ENCODE measurements around the gene POLG2. TPM values are rescaled to one million over a fixed set of nuclear protein-coding genes. Genes with fewer than 3 reads are reported as not detected.

The POLG2 gene
- total RNA-seq, 2 experiments from 2014 or later: 22.9 to 51.1 TPM

- no TSS peak for BruUV-seq (replicated peaks)
- peaks cover 83% of the 10 kb centered on the region for H3K36me3 ChIP-seq (ENCODE audit: insufficient read depth, low read length)
- H3K9me3 ChIP-seq (ENCODE audit: low read length): no peaks in the 10 kb centered on the region
- peaks cover 66% of the 10 kb centered on the region for H3K4me1 ChIP-seq (ENCODE audit: insufficient read depth, low read length, poor library complexity, severe bottlenecking)
- ChIA-PET POLR2A (interaction anchor here (0.6 kb wide), 1 partner anchor 30 kb away, joined by 4 read pairs; no protein-coding TSS in a partner anchor), CTCF (ENCODE audit: unreplicated experiment) (interaction anchor here (0.6 kb wide), 1 partner anchor 421 kb away, joined by 3 read pairs; no protein-coding TSS in a partner anchor)
- TF ChIP-seq EZH2phosphoT487 (IDR thresholded peaks at IDR 0.05; ENCODE audit: borderline replicate concordance, low read depth, low read length) (no peak), CTCF (conservative IDR thresholded peaks at IDR 0.05; ENCODE audit: low read length) (no peak)
- H3K4me2 ChIP-seq (ENCODE audit: low read length): no peak overlapping the region
- H2AFZ ChIP-seq (ENCODE audit: low read length): no peak overlapping the region
- H3K27ac ChIP-seq (ENCODE audit: low read depth, low read length, poor library complexity, severe bottlenecking): no peak overlapping the region
- H3K79me2 ChIP-seq (ENCODE audit: insufficient read depth, low read depth, low read length): peaks cover 87% of the 10 kb centered on the region
- intact Hi-C loops (cut with micrococcal nuclease; ENCODE audit: unreplicated experiment): no loop called here
- H4K20me1 ChIP-seq (ENCODE audit: insufficient read depth, low read length): peaks cover 58% of the 10 kb centered on the region
- DNase-seq (ENCODE audit: low spot score): no peak
- no peak overlapping the region for H3K4me3 ChIP-seq (ENCODE audit: low read depth, low read length, poor library complexity, severe bottlenecking)
- H3K9me2 ChIP-seq (ENCODE audit: insufficient read depth, low read length): no peaks in the 10 kb centered on the region
These were observed 6.0 kb upstream of the POLG2 start for GRCh38 chr17:64502809-64503208.

- no peak for DNase-seq (ENCODE audit: low spot score)
- TF ChIP-seq EZH2phosphoT487 (IDR thresholded peaks at IDR 0.05; ENCODE audit: borderline replicate concordance, low read depth, low read length): no peak
- no peak for TF ChIP-seq CTCF (conservative IDR thresholded peaks at IDR 0.05; ENCODE audit: low read length)
- peaks cover 79% of the 10 kb centered on the region for H3K79me2 ChIP-seq (ENCODE audit: insufficient read depth, low read depth, low read length)
- H3K4me1 ChIP-seq (ENCODE audit: insufficient read depth, low read length, poor library complexity, severe bottlenecking): peaks cover 71% of the 10 kb centered on the region
- H3K4me3 ChIP-seq (ENCODE audit: low read depth, low read length, poor library complexity, severe bottlenecking): no peak overlapping the region
- no TSS peak for BruUV-seq (replicated peaks)
- H3K27ac ChIP-seq (ENCODE audit: low read depth, low read length, poor library complexity, severe bottlenecking): no peak overlapping the region
- POLR2A ChIA-PET: interaction anchor here (0.7 kb wide), 1 partner anchor 20 kb away, joined by 3 read pairs; no protein-coding TSS in a partner anchor
- no peaks in the 10 kb centered on the region for H3K9me2 ChIP-seq (ENCODE audit: insufficient read depth, low read length)
- CTCF ChIA-PET (ENCODE audit: unreplicated experiment): no interaction called here
- H3K9me3 ChIP-seq (ENCODE audit: low read length): no peaks in the 10 kb centered on the region
- intact Hi-C loops (cut with micrococcal nuclease; ENCODE audit: unreplicated experiment): no loop called here
- peaks cover 55% of the 10 kb centered on the region for H4K20me1 ChIP-seq (ENCODE audit: insufficient read depth, low read length)
- peaks cover 84% of the 10 kb centered on the region for H3K36me3 ChIP-seq (ENCODE audit: insufficient read depth, low read length)
- no peak overlapping the region for H3K4me2 ChIP-seq (ENCODE audit: low read length)
- H2AFZ ChIP-seq (ENCODE audit: low read length): no peak overlapping the region
These were observed 5.2 kb upstream of the POLG2 start for GRCh38 chr17:64502021-64502420.

- Histone ChIP-seq H3K79me2 (ENCODE audit: insufficient read depth, low read depth, low read length) (peaks cover 80% of the 10 kb centered on the region), H3K27ac (ENCODE audit: low read depth, low read length, poor library complexity, severe bottlenecking) (peak overlapping the region; percentile 26), H3K36me3 (ENCODE audit: insufficient read depth, low read length) (peaks cover 84% of the 10 kb centered on the region), H2AFZ (ENCODE audit: low read length) (no peak overlapping the region), H3K4me3 (ENCODE audit: low read depth, low read length, poor library complexity, severe bottlenecking) (no peak overlapping the region), H3K4me1 (ENCODE audit: insufficient read depth, low read length, poor library complexity, severe bottlenecking) (peaks cover 72% of the 10 kb centered on the region), H3K4me2 (ENCODE audit: low read length) (no peak overlapping the region), H4K20me1 (ENCODE audit: insufficient read depth, low read length) (peaks cover 55% of the 10 kb centered on the region), H3K9me3 (ENCODE audit: low read length) (no peaks in the 10 kb centered on the region), H3K9me2 (ENCODE audit: insufficient read depth, low read length) (no peaks in the 10 kb centered on the region)
- no peak for DNase-seq (ENCODE audit: low spot score)
- intact Hi-C loops (cut with micrococcal nuclease; ENCODE audit: unreplicated experiment): no loop called here
- CTCF ChIA-PET (ENCODE audit: unreplicated experiment): no interaction called here
- TF ChIP-seq EZH2phosphoT487 (IDR thresholded peaks at IDR 0.05; ENCODE audit: borderline replicate concordance, low read depth, low read length) (no peak), CTCF (conservative IDR thresholded peaks at IDR 0.05; ENCODE audit: low read length) (no peak)
- POLR2A ChIA-PET: no interaction called here
- no TSS peak for BruUV-seq (replicated peaks)
These were observed 4.3 kb upstream of the POLG2 start for GRCh38 chr17:64500862-64501765.

All from OCI-LY7 (cell line).